ENCODE results near the gene KCNA10. TPM values are rescaled to one million over a fixed set of nuclear protein-coding genes. Genes with fewer than 3 reads are reported as not detected.

Gene KCNA10
- total and polyA plus RNA-seq, 10 donors: 0.28 TPM; not detected in 9

DNA sequence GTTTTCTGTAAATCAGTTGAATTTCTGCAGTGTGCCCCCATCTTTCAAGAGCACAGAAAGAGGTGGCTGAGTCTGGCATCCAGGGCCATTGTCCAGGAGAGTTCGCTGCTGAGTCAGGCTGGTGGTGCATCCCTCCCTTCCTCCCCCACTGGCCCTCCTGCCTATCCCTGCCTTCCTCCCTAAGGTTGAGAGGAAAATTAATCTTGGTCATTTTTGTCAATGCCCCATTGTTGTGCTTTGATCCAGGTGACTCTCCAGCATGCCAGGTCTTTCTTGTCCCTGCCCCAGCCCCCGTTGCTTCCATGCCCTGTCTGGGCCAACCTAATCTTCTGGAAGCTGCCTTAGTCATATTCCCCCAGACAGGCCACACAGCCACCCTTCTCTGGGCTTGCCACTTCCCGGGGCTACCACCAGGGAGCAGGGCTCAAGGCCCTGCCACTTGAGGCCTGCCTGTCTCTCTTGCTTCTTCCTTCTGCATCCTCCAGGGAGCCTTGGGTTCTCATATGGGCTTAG lies 41.5 kb downstream of the KCNA10 start:
- Histone ChIP-seq H3K9me3 (no peaks in the 10 kb centered on the region), H3K4me3 (no peak overlapping the region), H3K27ac (no peak overlapping the region), H3K36me3 (no peaks in the 10 kb centered on the region), H3K4me1 (peaks cover 0 to 9% (median 1%) of the 10 kb centered on the region in 6 donors), H3K27me3 (replicated peaks in 1 of 7) (no peaks in the 10 kb centered on the region)
- TF ChIP-seq POLR2A (IDR thresholded peaks at IDR 0.05): no peak
- TF ChIP-seq, protein P1, sequence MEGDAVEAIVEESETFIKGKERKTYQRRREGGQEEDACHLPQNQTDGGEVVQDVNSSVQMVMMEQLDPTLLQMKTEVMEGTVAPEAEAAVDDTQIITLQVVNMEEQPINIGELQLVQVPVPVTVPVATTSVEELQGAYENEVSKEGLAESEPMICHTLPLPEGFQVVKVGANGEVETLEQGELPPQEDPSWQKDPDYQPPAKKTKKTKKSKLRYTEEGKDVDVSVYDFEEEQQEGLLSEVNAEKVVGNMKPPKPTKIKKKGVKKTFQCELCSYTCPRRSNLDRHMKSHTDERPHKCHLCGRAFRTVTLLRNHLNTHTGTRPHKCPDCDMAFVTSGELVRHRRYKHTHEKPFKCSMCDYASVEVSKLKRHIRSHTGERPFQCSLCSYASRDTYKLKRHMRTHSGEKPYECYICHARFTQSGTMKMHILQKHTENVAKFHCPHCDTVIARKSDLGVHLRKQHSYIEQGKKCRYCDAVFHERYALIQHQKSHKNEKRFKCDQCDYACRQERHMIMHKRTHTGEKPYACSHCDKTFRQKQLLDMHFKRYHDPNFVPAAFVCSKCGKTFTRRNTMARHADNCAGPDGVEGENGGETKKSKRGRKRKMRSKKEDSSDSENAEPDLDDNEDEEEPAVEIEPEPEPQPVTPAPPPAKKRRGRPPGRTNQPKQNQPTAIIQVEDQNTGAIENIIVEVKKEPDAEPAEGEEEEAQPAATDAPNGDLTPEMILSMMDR (IDR thresholded peaks at IDR 0.05 in 8 of 11, conservative IDR thresholded peaks at IDR 0.05 in 3 of 11): no peak
- intact Hi-C loops (cut with DNase I; ENCODE audit: low total_unique reads): no loop called here
- DNase-seq: no peak
- WGBS, 5 donors: 73 to 91% (median 86%) methylated on average over 3 of the region's 3 CpGs

DNA sequence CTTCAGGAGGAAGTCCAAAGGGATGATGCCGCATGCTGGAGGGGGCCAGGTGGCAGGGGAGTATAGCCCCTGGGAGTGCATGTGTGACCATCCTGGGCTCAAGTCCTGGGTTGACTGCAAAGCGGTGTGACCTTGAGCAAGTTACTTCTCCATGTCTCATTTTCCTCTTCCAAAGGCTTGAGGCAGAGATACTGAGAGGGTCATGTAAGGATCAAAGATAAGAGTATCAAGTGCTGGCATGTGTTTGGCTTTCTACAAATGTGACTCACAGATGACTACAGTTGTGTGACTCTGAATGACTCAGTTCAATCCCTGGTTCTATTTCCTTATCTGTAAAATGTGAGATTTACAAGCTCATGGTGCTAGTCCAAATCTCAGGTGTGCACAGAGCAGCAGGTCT lies 41.9 kb downstream of the KCNA10 start:
- no peak overlapping the region for H3K27ac ChIP-seq
- H3K36me3 ChIP-seq: no peaks in the 10 kb centered on the region
- H3K27me3 ChIP-seq (replicated peaks in 1 of 7): no peaks in the 10 kb centered on the region
- no peak overlapping the region for H3K4me3 ChIP-seq
- peaks cover 0 to 4% (median 0%) of the 10 kb centered on the region in 6 donors for H3K4me1 ChIP-seq
- no peak for DNase-seq
- H3K9me3 ChIP-seq: no peaks in the 10 kb centered on the region
- 86 to 96% (median 87%) methylated on average over 2 of the region's 2 CpGs for WGBS, 5 donors
- intact Hi-C loops (cut with DNase I; ENCODE audit: low total_unique reads): no loop called here
- TF ChIP-seq, protein P1 (IDR thresholded peaks at IDR 0.05 in 8 of 11, conservative IDR thresholded peaks at IDR 0.05 in 3 of 11): no peak
- no peak for TF ChIP-seq POLR2AphosphoS5 (IDR thresholded peaks at IDR 0.05)
- TF ChIP-seq POLR2A (IDR thresholded peaks at IDR 0.05): no peak

DNA sequence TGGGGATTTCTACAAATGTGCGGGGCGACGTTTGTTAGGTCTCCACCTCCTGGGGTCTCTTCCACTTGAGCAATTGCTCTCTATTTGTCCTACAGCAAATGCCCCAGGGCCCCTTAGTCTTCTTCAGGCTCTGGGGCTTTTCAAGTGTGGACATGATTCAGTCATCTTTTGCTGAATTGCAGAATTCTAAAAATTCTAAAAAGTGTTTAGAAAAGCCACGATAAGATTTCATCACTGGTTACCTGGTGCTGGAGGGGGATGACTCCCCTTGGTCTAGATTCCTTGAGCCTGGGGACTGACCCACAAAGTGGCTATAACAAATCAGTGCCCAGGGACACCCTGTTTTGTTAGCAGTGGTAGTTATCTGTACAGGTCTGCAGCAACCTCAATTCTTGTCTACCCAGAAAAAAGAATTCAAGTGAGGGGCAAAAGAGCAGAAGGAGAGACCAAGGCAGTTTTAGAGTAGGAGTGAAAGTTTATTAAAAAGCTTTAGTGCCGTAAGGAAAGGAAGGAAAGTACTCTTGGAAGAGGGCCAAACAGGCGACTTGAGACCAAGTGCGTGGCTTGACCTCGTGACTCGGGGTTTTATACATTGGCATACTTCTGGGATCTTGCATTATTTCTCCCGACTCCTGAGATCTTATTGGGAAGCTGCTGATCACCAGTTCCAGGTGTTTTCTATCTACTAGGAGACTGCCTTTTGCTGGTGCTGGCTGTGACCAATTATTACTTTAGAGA lies 42.8 kb downstream of the KCNA10 start:
- H3K27me3 ChIP-seq (replicated peaks in 1 of 7): no peaks in the 10 kb centered on the region
- no peak overlapping the region for H3K27ac ChIP-seq
- no peak overlapping the region for H3K4me3 ChIP-seq
- H3K36me3 ChIP-seq: no peaks in the 10 kb centered on the region
- intact Hi-C loops (cut with DNase I; ENCODE audit: low total_unique reads): no loop called here
- H3K9me3 ChIP-seq: no peaks in the 10 kb centered on the region
- TF ChIP-seq POLR2A (IDR thresholded peaks at IDR 0.05): no peak
- no peak for TF ChIP-seq POLR2AphosphoS5 (IDR thresholded peaks at IDR 0.05)
- TF ChIP-seq, protein P1 (IDR thresholded peaks at IDR 0.05 in 8 of 11, conservative IDR thresholded peaks at IDR 0.05 in 3 of 11): no peak
- WGBS, 5 donors: 40 to 56% (median 41%) methylated on average over 10 of the region's 10 CpGs
- H3K4me1 ChIP-seq: no peaks in the 10 kb centered on the region
- peak; percentile 1 for DNase-seq

DNA sequence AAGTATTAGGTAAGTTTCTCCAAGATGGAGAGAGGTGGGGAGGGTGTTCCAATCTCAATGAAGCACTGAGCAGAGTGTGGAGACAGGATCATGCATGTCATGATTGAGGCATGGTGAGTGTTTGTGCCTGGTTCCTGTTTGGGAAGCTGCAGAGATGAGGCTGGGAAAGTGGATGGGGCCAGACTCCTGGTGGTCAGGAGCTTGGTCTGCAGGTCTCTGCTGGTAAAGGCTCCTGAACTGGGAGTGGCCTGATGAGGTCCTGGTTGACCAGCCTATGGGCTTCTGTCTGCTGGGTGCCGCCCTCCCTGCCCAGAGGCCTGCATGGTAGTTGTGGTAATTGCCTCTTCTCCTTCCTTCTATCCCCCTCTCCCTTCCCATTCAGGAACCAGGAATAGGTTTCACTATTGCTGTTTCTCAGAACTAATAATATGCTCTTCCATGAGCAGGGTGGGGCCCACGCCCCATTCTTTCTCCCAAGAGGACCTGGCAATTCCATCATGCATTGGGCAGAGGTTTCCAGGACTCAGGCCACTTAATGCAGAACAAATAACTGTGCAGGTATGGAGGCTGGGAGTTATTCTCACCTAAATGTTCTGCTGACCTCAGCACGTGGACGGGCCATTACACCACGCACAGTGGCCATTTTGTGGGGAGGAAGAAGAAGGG lies 43.5 kb downstream of the KCNA10 start:
- no peaks in the 10 kb centered on the region for H3K27me3 ChIP-seq (replicated peaks in 1 of 7)
- no peak overlapping the region for H3K4me3 ChIP-seq
- 87 to 95% (median 90%) methylated on average over 5 of the region's 5 CpGs for WGBS, 5 donors
- peak; percentile 52 for DNase-seq
- intact Hi-C loops (cut with DNase I; ENCODE audit: low total_unique reads): no loop called here
- H3K36me3 ChIP-seq: no peaks in the 10 kb centered on the region
- TF ChIP-seq POLR2A (IDR thresholded peaks at IDR 0.05) (no peak), POLR2AphosphoS5 (IDR thresholded peaks at IDR 0.05) (no peak)
- TF ChIP-seq, protein P1 (IDR thresholded peaks at IDR 0.05 in 8 of 11, conservative IDR thresholded peaks at IDR 0.05 in 3 of 11): no peak
- no peaks in the 10 kb centered on the region for H3K9me3 ChIP-seq
- no peaks in the 10 kb centered on the region for H3K4me1 ChIP-seq
- no peak overlapping the region for H3K27ac ChIP-seq
